A673 (cell line): ENCODE data around the gene JMJD1C. TPM values are rescaled to one million over a fixed set of nuclear protein-coding genes. Genes with fewer than 3 reads are reported as not detected.

ENCODE experiments used
- BruUV-seq: library from RNA; stranded (reverse); fragments of 400-500 nt; replicated peaks from 2 replicates; lab custom pipeline; 2021; lab: Mats Ljungman, UMichigan
- CTCF ChIA-PET: fragments of 300-600 bp; sonication (Branson Sonifier 250); formaldehyde crosslinking; loops from one replicate; lab custom pipeline; 2022; ENCODE audit warnings: antibody characterized with exemption; lab: Charles Lee
- POLR2A ChIA-PET: fragments of 300-600 bp; sonication (Branson Sonifier 250); formaldehyde crosslinking; loops from one replicate; lab custom pipeline; 2022; ENCODE audit warnings: antibody characterized with exemption; ENCODE audit not compliant: low non-redundant PET; lab: Charles Lee
- DNase-seq: peaks from one replicate; pipeline ENCODE4 v3.0.0-alpha.2; 2015; ENCODE audit warnings: low spot score
- H3K27ac ChIP-seq: fragments of 200-600 bp; sonication (generic); 2 replicates; pipeline ENCODE4 v1.5.1; 2016; ENCODE audit warnings: mixed run types, low read depth, mild to moderate bottlenecking, mixed read lengths, antibody characterized with exemption, low read length; ENCODE audit not compliant: poor library complexity, severe bottlenecking
- H3K27me3 ChIP-seq: fragments of 200-600 bp; sonication (generic); replicated peaks from 2 replicates; pipeline ENCODE4 v1.6.1; 2017; ENCODE audit warnings: mixed run types, low read depth, mild to moderate bottlenecking, mixed read lengths, antibody characterized with exemption, low read length; ENCODE audit not compliant: insufficient read depth, poor library complexity
- H3K36me3 ChIP-seq: fragments of 200-600 bp; sonication (generic); 2 replicates; pipeline ENCODE4 v1.6.1; 2016; ENCODE audit warnings: mixed run types, mild to moderate bottlenecking, mixed read lengths, antibody characterized with exemption, low read length; ENCODE audit not compliant: insufficient read depth, poor library complexity, severe bottlenecking
- H3K4me1 ChIP-seq: fragments of 200-600 bp; sonication (generic); 2 replicates; pipeline ENCODE4 v1.6.1; 2017; ENCODE audit warnings: mixed run types, mild to moderate bottlenecking, mixed read lengths, antibody characterized with exemption, low read length; ENCODE audit not compliant: insufficient read depth, poor library complexity, severe bottlenecking
- H3K4me3 ChIP-seq: fragments of 200-600 bp; sonication (generic); 2 replicates; pipeline ENCODE4 v1.5.1; 2016; ENCODE audit warnings: low read depth, mixed run types, mild to moderate bottlenecking, mixed read lengths, low read length; ENCODE audit not compliant: poor library complexity, severe bottlenecking
- H3K9me3 ChIP-seq: fragments of 200-600 bp; sonication (generic); 2 replicates; pipeline ENCODE4 v1.6.1; 2016; ENCODE audit warnings: mixed run types, low read depth, mild to moderate bottlenecking, mixed read lengths, antibody characterized with exemption, low read length; ENCODE audit not compliant: poor library complexity, severe bottlenecking
- CTCF ChIP-seq: fragments of 300-800, 200-600 bp; sonication (generic); conservative IDR thresholded peaks from 2 replicates; pipeline ENCODE4 v1.5.1; 2017; ENCODE audit warnings: low read depth, mild to moderate bottlenecking, antibody characterized with exemption, low read length, moderate library complexity, mixed read lengths
- EZH2 ChIP-seq: fragments of 200-600 bp; sonication (generic); IDR thresholded peaks from 2 replicates; pipeline ENCODE4 v1.6.1; 2017; ENCODE audit warnings: borderline replicate concordance, low read depth, mild to moderate bottlenecking, mixed read lengths, antibody characterized with exemption, low read length; ENCODE audit not compliant: poor library complexity, severe bottlenecking
- intact Hi-C: fragments of 100-400 bp; cut with micrococcal nuclease; formaldehyde crosslinking; loops from one replicate; pipeline ENCODE4 v1.10.0; 2022; ENCODE audit not compliant: unreplicated experiment
- total RNA-seq: library from RNA; stranded (reverse); gene quantifications from 2 replicates; pipeline ENCODE4 v1.2.3, GENCODE V29; 2021

Gene JMJD1C
- total RNA-seq, 1 experiment from 2014 or later, result 71.4 TPM

GRCh38 chr10:63262430-63263073, 203.2 kb downstream of the JMJD1C start:
- no peak for DNase-seq
- POLR2A ChIA-PET, result no interaction called here
- TF ChIP-seq CTCF (no peak), EZH2 (no peak)
- Histone ChIP-seq H3K27me3 (no peaks in the 10 kb centered on the region), H3K4me1 (peaks cover 47% of the 10 kb centered on the region), H3K4me3 (no peak overlapping the region), H3K36me3 (peaks cover 6% of the 10 kb centered on the region), H3K27ac (no peak overlapping the region), H3K9me3 (no peaks in the 10 kb centered on the region)
- CTCF ChIA-PET, result no interaction called here
- no TSS peak for BruUV-seq
- intact Hi-C loops, result loop anchor here (10.0 kb wide), 1 partner anchor 452 kb away; no protein-coding TSS in a partner anchor

GRCh38 chr10:63261496-63261895, 204.3 kb downstream of the JMJD1C start:
- peaks cover 6% of the 10 kb centered on the region for H3K36me3 ChIP-seq
- H3K4me3 ChIP-seq, result no peak overlapping the region
- ChIA-PET CTCF (no interaction called here), POLR2A (no interaction called here)
- peaks cover 57% of the 10 kb centered on the region for H3K4me1 ChIP-seq
- intact Hi-C loops, result loop anchor here (10.0 kb wide), 1 partner anchor 453 kb away; no protein-coding TSS in a partner anchor
- TF ChIP-seq EZH2, result no peak
- TF ChIP-seq CTCF, result no peak
- no peak overlapping the region for H3K27ac ChIP-seq
- H3K9me3 ChIP-seq, result no peaks in the 10 kb centered on the region
- BruUV-seq, result no TSS peak
- H3K27me3 ChIP-seq, result no peaks in the 10 kb centered on the region
- no peak for DNase-seq

- no peak overlapping the region for H3K27ac ChIP-seq
- H3K4me3 ChIP-seq, result no peak overlapping the region
- H3K36me3 ChIP-seq, result peaks cover 6% of the 10 kb centered on the region
- TF ChIP-seq EZH2, result no peak
- no peak for TF ChIP-seq CTCF
- DNase-seq, result no peak
- H3K27me3 ChIP-seq, result no peaks in the 10 kb centered on the region
- BruUV-seq, result no TSS peak
- no peaks in the 10 kb centered on the region for H3K9me3 ChIP-seq
- ChIA-PET POLR2A (no interaction called here), CTCF (no interaction called here)
- intact Hi-C loops, result loop anchor here (10.0 kb wide), 1 partner anchor 454 kb away; no protein-coding TSS in a partner anchor
- H3K4me1 ChIP-seq, result peaks cover 64% of the 10 kb centered on the region
Observed at GRCh38 chr10:63260860-63261251, 204.9 kb downstream of the JMJD1C start.
